ENCODE data around the gene ARHGEF16.

- TF ChIP-seq CTCF (IDR thresholded peaks at IDR 0.05) (no peak), POLR2A (IDR thresholded peaks at IDR 0.05) (no peak)
Measured at GRCh38 chr1:3504822-3505153, 50.3 kb downstream of the ARHGEF16 start.

All from suprapubic skin (tissue), 3 donors.